Activated T-helper 17 cell treated with anti-CD3 and anti-CD28 coated beads, Interleukin-2, amount 50 U/mL, for 72 hours (primary cell): Measurements from ENCODE around the gene LMNB1. TPM values are rescaled to one million over a fixed set of nuclear protein-coding genes. Genes with fewer than 3 reads are reported as not detected.
A peak's percentile ranks its signal among the peaks of the same experiment; 100 is the strongest.
"Not testable (repeated sequence)": the region's sequence is repeated elsewhere in the genome, so short reads cannot be mapped to it uniquely, and the experiment has no call there.

Source experiments
- ATAC-seq: fragments of 150-1000 bp; cut with Tn5 transposase; replicated peaks from 2 replicates; pipeline ENCODE4 v1.10.0; 2021; ENCODE audit warnings: mild to moderate bottlenecking, moderate library complexity
- H3K27ac Mint-ChIP-seq: one replicate; pipeline ENCODE4 v1.8.0; 2022; ENCODE audit warnings: mixed read lengths
- H3K27me3 Mint-ChIP-seq: one replicate; pipeline ENCODE4 v1.8.0; 2022; ENCODE audit warnings: mixed read lengths
- H3K36me3 Mint-ChIP-seq: one replicate; pipeline ENCODE4 v1.8.0; 2022; ENCODE audit warnings: low read depth, mild to moderate bottlenecking, mixed read lengths
- H3K4me1 Mint-ChIP-seq: one replicate; pipeline ENCODE4 v1.8.0; 2022; ENCODE audit warnings: mixed read lengths
- H3K4me3 Mint-ChIP-seq: one replicate; pipeline ENCODE4 v1.8.0; 2022; ENCODE audit warnings: mild to moderate bottlenecking, mixed read lengths
- H3K9me3 Mint-ChIP-seq: one replicate; pipeline ENCODE4 v1.8.0; 2022; ENCODE audit warnings: mixed read lengths
- total RNA-seq, 2 donors: library from RNA; stranded (reverse); gene quantifications; one replicate each; pipeline ENCODE4 v1.2.3, GENCODE V29; 2022

Gene LMNB1
- total RNA-seq, 2 donors from 2014 or later, result 105 to 208 TPM

DNA sequence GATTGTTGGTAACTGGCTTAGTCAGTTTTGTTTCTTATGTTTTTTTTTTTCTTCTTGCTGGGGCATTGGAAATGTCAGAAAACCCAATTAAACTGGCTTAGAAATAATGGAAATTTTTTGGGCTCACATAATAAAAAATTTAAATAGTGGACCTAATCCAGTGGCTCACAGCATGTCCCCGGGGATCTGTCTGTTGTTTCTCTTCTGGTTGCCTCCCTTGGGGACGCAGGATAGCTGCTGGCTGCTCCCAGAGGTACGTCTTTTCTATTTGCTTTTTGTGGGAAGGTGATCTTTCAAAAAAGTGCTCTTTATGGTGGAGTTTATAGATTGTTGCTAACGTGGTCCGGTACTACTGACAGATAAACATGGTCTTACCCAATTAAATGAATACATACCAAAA, 52.2 kb downstream of the LMNB1 start:
- no peak overlapping the region for H3K4me3 Mint-ChIP-seq
- H3K4me1 Mint-ChIP-seq, result no peaks in the 10 kb centered on the region
- H3K27me3 Mint-ChIP-seq, result no peaks in the 10 kb centered on the region
- no peaks in the 10 kb centered on the region for H3K9me3 Mint-ChIP-seq
- no peak for ATAC-seq
- no peak overlapping the region for H3K27ac Mint-ChIP-seq
- peaks cover 100% of the 10 kb centered on the region for H3K36me3 Mint-ChIP-seq

DNA sequence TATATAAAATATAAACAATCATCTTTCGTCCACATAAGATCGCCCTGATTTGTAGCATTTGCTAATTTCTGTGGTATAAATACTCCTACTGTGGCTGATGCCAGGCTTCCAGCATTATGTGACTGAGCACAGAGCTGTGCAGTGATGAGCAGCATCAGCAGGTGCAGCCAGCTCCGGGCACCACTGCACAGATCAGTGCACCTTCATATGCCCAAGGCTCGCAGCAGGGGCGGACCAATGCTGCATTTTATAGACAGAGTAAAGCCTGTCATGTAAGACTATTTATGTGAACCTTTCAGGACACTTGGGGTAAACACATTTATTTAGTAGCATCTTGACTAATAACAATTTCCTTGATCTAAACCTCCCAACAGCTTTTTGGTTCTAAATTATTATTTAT, 53.1 kb downstream of the LMNB1 start:
- no peaks in the 10 kb centered on the region for H3K27me3 Mint-ChIP-seq
- ATAC-seq, result no peak
- H3K4me1 Mint-ChIP-seq, result no peaks in the 10 kb centered on the region
- H3K36me3 Mint-ChIP-seq, result peaks cover 100% of the 10 kb centered on the region
- no peak overlapping the region for H3K4me3 Mint-ChIP-seq
- H3K27ac Mint-ChIP-seq, result no peak overlapping the region
- H3K9me3 Mint-ChIP-seq, result no peaks in the 10 kb centered on the region

DNA sequence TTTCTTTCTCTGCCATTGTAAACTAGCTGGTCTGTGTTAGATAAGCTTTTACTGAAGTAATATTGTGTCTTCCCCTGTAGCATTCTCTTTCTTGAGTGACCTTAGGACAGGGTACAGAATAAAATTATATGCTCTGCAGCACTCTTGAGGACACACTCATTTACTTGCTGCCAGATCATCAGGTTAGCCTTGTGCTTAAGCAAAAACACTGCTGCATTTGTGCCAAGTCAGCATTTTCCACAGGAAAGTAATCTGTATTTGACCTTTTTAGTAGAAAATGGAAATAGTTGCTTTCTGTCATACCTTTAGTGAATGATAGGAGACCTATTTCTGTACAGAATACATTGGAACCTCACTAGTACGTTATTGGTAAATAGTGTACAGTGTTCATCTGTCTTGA, 54.2 kb downstream of the LMNB1 start:
- Mint-ChIP-seq H3K9me3 (no peaks in the 10 kb centered on the region), H3K27ac (no peak overlapping the region), H3K36me3 (peaks cover 100% of the 10 kb centered on the region), H3K27me3 (no peaks in the 10 kb centered on the region), H3K4me3 (no peak overlapping the region), H3K4me1 (no peaks in the 10 kb centered on the region)
- no peak for ATAC-seq

GRCh38 chr5:126836778-126837177, 59.8 kb downstream of the LMNB1 start:
- H3K4me1 Mint-ChIP-seq, result no peaks in the 10 kb centered on the region
- H3K36me3 Mint-ChIP-seq, result peaks cover 76% of the 10 kb centered on the region
- no peak overlapping the region for H3K27ac Mint-ChIP-seq

DNA sequence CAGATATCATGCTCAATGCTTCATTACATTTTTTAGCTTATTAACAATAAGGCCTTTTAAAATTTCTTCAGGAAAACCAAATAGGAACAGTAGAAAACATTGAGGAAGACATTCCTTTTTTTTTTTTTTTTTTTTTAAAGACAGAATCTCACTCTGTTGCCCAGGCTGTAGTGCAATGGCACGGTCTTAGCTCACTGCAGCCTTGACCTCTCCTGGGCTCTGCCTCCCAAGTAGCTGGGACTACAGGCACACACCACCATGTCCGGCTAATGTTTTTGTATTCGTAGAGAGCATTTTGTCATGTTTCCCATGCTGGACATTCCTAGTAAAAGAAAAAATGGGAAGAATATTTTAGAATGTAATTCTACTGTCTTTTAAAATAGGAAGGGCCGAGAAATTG, 60.3 kb downstream of the LMNB1 start:
- Mint-ChIP-seq H3K36me3 (peaks cover 71% of the 10 kb centered on the region), H3K27me3 (no peaks in the 10 kb centered on the region), H3K4me1 (no peaks in the 10 kb centered on the region), H3K9me3 (no peaks in the 10 kb centered on the region), H3K4me3 (no peak overlapping the region), H3K27ac (no peak overlapping the region)
- no peak for ATAC-seq

More at GRCh38 chr5:126836778-126837177, 59.8 kb downstream of the LMNB1 start:
- Mint-ChIP-seq H3K27me3 (no peaks in the 10 kb centered on the region), H3K9me3 (no peaks in the 10 kb centered on the region), H3K4me3 (no peak overlapping the region)
- no peak for ATAC-seq

DNA sequence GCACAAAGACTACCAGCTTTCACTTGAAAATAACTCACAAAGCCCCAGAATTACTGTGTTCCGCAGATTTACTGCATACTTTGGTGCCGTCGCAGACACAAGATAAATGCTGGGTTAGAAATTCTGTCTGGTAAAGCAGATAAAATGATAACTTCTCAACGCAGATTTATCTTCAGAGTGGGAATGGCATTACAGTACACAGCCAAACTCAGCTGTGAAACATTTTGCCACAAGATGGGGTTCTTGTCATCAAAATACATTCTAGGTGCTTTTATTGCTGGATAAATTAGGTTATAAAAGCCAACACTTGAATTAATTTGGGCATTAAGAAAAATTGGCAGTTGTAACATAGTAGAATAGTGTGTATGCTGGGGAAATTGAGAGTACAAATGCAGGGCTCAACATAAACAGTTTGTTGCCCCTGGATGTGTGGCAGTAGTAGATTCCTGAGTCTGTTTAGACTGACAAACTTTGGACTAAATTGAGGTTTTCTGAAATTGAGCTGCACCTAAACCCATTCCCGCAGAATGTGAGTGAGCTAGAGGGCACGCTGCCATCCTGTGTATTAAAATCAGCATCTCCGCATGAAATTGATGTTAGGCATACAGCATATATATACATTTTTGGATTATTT, 61.1 kb downstream of the LMNB1 start:
- no peaks in the 10 kb centered on the region for H3K4me1 Mint-ChIP-seq
- ATAC-seq, result no peak
- no peak overlapping the region for H3K27ac Mint-ChIP-seq
- no peak overlapping the region for H3K4me3 Mint-ChIP-seq
- no peaks in the 10 kb centered on the region for H3K9me3 Mint-ChIP-seq
- peaks cover 63% of the 10 kb centered on the region for H3K36me3 Mint-ChIP-seq
- no peaks in the 10 kb centered on the region for H3K27me3 Mint-ChIP-seq

DNA sequence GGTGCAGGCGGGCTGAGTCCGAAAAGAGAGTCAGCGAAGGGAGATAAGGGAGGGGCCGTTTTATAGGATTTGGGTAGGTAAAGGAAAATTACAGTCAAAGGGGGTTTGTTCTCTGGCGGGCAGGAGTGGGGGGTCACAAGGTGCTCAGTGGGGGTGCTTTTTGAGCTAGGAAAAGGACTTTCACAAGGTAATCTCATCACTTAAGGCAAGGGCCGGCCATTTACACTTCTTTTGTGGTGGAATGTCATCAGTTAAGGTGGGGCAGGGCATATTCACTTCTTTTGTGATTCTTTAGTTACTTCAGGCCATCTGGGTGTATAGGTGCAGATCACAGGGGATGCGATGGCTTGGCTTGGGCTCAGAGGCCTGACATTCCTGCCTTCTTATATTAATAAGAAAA, 62.5 kb downstream of the LMNB1 start:
- not testable (repeated sequence) for H3K9me3 Mint-ChIP-seq, H3K4me1 Mint-ChIP-seq, H3K4me3 Mint-ChIP-seq, ATAC-seq, H3K27me3 Mint-ChIP-seq
- H3K27ac Mint-ChIP-seq, result peak overlapping the region; percentile 45
- peaks cover 50% of the 10 kb centered on the region for H3K36me3 Mint-ChIP-seq

- H3K27ac Mint-ChIP-seq, H3K27me3 Mint-ChIP-seq, H3K36me3 Mint-ChIP-seq, ATAC-seq, H3K4me1 Mint-ChIP-seq, H3K9me3 Mint-ChIP-seq, H3K4me3 Mint-ChIP-seq: not testable (repeated sequence)
Measured at GRCh38 chr5:126843375-126843774, 66.4 kb downstream of the LMNB1 start.

DNA sequence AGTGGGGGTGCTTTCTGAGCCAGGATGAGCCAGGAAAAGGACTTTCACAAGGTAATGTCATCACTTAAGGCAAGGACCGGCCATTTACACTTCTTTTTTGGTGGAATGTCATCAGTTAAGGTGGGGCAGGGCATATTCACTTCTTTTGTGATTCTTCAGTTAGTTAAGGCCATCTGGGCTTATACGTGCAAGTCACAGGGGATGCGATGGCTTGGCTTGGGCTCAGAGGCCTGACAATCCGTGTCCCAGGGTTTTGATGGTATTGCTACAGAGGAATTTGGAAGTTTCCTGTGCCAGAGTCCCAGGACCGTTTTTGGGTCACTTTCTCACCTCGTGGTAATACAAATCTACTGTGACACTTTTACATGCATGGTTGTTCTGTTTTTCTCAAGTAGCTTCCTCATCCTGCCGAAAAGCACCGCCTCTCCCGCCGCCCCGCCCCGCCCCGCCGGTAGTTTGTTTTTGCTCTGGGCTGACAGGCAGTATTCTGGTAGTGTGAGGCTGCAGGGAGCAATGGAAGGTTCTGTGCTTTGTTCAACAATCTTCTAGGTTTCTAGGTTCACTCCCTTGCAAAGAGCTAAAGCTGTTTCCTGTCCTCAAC, 68.6 kb downstream of the LMNB1 start:
- not testable (repeated sequence) for H3K4me1 Mint-ChIP-seq, H3K9me3 Mint-ChIP-seq, H3K36me3 Mint-ChIP-seq, H3K27me3 Mint-ChIP-seq
- peak; percentile 63 for ATAC-seq
- Mint-ChIP-seq H3K4me3 (peak overlapping the region; percentile 3), H3K27ac (peak overlapping the region; percentile 29)

GRCh38 chr5:126846344-126846743, 69.4 kb downstream of the LMNB1 start:
- H3K27ac Mint-ChIP-seq, result peak overlapping the region; percentile 29
- H3K9me3 Mint-ChIP-seq, result no peaks in the 10 kb centered on the region
- peaks cover 6% of the 10 kb centered on the region for H3K4me1 Mint-ChIP-seq
- H3K27me3 Mint-ChIP-seq, result no peaks in the 10 kb centered on the region
- ATAC-seq, result no peak
- no peak overlapping the region for H3K4me3 Mint-ChIP-seq
- no peaks in the 10 kb centered on the region for H3K36me3 Mint-ChIP-seq

DNA sequence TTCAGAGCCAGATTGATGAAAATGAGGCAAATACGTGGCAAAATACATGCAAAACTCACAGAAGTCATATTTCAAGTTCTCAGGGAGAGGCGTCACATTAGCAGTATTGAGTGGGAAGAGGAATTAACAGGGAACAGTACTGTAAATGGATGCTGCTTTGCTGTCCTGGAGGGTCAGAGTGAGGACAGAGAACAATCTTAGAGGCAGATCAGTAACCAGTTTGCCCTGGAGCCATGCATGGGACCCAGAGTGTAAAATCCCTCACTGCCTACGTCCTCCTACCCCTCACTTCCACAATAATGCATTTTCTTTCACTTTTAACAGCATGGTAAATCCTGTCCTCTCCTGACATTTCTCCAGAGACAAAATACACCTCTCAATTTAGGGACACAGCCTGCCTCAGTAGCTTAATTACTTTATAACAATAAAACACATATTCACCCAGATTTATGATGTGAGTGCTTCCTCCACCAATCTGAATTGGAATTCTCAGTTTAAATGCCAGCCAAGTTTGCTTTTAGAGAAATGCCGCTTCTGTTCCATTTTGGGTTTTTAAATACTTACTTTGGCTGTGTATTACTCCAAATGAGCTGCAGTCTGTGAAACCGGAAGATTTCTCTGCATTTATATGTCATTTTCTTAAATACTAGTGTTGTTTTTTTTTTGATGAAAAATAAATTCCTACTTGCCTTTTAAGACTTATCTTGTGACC, 70.0 kb downstream of the LMNB1 start:
- H3K4me1 Mint-ChIP-seq, result peaks cover 6% of the 10 kb centered on the region
- H3K9me3 Mint-ChIP-seq, result no peaks in the 10 kb centered on the region
- no peak for ATAC-seq

DNA sequence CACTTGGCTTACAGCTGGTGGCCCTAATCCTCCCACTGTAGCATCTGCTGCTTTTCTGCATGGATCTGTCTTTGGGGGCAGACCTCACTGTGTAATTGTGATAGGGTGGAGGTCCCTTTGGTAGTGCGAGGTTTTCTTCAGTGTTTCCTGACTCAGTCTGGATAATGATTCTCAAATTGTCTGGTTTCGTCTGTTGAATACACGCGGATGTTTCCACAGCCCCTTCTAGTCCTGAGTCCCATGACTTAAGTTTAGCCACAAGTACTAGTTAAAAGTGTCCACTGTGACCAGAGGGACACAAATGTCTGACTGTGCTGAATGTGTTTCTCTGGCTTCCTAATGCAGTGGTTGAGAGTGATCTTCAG, 70.5 kb downstream of the LMNB1 start:
- Mint-ChIP-seq H3K27me3 (no peaks in the 10 kb centered on the region), H3K36me3 (no peaks in the 10 kb centered on the region), H3K4me3 (no peak overlapping the region), H3K4me1 (peaks cover 12% of the 10 kb centered on the region), H3K9me3 (no peaks in the 10 kb centered on the region), H3K27ac (no peak overlapping the region)
- no peak for ATAC-seq

More for the DNA sequence above, 70.0 kb downstream of the LMNB1 start:
- H3K36me3 Mint-ChIP-seq, result no peaks in the 10 kb centered on the region
- H3K4me3 Mint-ChIP-seq, result no peak overlapping the region
- H3K27me3 Mint-ChIP-seq, result no peaks in the 10 kb centered on the region
- H3K27ac Mint-ChIP-seq, result no peak overlapping the region

DNA sequence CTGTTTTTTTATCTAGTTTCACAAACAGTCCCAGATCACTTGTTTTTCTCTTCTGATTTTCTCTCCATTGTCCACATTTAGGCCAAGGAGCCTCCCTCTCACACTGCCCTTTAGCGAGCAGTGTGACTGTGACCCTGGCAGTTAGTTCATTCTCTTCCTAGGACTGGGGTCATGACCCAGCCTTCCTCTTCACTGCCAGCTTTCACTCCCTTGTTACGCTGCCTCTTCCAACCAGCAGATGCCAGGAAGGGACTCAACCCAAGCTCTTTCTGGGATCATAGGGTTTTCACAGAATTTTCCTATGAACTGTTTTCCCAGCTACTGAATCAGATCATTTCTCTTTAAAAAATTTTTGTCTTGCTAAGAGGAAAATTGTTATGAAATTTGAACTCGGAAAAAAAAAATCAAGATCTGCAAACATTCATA, 70.9 kb downstream of the LMNB1 start:
- Mint-ChIP-seq H3K4me1 (peaks cover 14% of the 10 kb centered on the region), H3K27ac (no peak overlapping the region)
- ATAC-seq, result no peak

DNA sequence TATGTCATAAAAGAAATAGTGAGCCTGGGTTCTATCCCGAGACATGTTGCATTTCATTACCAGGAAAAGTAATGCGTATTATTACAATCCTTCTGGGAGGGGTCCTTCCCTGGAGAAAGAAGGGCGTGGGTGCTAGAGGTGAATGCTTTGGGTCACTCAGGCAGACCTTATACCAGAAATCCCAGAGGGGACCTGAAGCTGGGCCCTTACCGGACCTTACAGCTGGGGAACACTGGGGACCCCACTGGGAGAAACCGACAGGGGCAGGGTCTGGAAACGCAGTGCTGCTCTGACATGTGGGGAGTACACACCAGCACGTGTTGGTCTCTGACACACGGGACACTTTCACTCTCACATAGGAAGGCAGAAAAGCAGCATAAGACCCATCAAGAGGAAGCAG, 71.3 kb downstream of the LMNB1 start:
- Mint-ChIP-seq H3K4me3 (no peak overlapping the region), H3K9me3 (no peaks in the 10 kb centered on the region), H3K27me3 (no peaks in the 10 kb centered on the region), H3K4me1 (peaks cover 18% of the 10 kb centered on the region), H3K36me3 (no peaks in the 10 kb centered on the region), H3K27ac (no peak overlapping the region)
- no peak for ATAC-seq

More for the DNA sequence above, 70.9 kb downstream of the LMNB1 start:
- Mint-ChIP-seq H3K36me3 (no peaks in the 10 kb centered on the region), H3K9me3 (no peaks in the 10 kb centered on the region), H3K4me3 (no peak overlapping the region), H3K27me3 (no peaks in the 10 kb centered on the region)

DNA sequence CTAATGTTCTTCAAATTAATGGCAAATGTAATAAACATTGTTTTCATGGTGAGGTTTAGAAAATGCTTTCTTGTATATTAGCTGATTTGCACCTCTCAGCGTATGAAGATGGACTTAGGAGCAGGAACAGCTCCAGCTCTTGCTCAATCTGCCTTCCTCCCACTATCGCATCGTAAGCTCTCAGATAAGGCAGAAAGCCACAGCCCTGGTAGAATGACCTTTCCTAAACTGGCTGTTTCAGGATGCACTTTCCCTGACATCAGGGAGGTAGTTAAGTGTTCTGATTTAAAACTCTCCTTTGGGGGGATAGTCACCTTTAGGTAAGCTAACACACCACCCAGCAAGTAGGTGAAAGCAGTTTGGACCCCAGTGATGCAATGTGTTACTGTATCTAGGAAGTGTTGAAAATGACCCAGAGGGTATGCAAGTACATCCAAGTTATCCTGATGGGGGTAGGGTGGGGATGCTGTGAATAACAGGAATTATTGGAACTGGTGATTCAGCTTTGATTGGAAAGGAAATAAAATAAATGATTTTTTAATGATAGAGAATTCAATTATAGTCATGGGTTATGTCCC, 72.3 kb downstream of the LMNB1 start:
- Mint-ChIP-seq H3K4me3 (no peak overlapping the region), H3K27ac (no peak overlapping the region), H3K36me3 (no peaks in the 10 kb centered on the region), H3K27me3 (no peaks in the 10 kb centered on the region), H3K4me1 (peaks cover 27% of the 10 kb centered on the region), H3K9me3 (no peaks in the 10 kb centered on the region)
- ATAC-seq, result no peak
